ENCODE measurements around the gene NPAS3.

The NPAS3 gene

DNA sequence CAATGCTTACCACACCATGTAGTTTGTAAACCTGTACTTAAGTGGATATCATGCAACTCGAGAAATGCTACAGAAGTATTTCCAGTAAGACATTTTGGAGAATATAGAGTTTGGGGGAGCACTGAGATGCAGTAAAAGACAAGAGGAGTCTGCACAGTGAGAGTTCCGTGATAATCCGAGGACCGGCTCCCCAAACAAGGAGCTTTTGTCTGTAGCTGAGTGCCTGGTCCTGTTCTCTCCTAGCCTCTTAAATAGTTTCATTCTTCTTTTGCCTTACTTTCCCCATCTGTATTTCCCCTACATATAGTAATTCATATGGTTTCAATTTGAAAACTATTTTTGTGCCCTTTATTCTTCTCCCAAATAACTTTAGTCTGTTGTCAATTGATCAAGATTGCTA, 648.1 kb downstream of the NPAS3 start:
- H3K4me1 ChIP-seq (ENCODE audit: insufficient read depth, poor library complexity, severe bottlenecking): peaks cover 18% of the 10 kb centered on the region
- no peaks in the 10 kb centered on the region for H3K9me3 ChIP-seq (ENCODE audit: severe bottlenecking)
- H3K27me3 ChIP-seq (ENCODE audit: insufficient read depth, poor library complexity, severe bottlenecking): no peaks in the 10 kb centered on the region
- TF ChIP-seq, protein P1, sequence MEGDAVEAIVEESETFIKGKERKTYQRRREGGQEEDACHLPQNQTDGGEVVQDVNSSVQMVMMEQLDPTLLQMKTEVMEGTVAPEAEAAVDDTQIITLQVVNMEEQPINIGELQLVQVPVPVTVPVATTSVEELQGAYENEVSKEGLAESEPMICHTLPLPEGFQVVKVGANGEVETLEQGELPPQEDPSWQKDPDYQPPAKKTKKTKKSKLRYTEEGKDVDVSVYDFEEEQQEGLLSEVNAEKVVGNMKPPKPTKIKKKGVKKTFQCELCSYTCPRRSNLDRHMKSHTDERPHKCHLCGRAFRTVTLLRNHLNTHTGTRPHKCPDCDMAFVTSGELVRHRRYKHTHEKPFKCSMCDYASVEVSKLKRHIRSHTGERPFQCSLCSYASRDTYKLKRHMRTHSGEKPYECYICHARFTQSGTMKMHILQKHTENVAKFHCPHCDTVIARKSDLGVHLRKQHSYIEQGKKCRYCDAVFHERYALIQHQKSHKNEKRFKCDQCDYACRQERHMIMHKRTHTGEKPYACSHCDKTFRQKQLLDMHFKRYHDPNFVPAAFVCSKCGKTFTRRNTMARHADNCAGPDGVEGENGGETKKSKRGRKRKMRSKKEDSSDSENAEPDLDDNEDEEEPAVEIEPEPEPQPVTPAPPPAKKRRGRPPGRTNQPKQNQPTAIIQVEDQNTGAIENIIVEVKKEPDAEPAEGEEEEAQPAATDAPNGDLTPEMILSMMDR (IDR thresholded peaks at IDR 0.05; ENCODE audit: poor library complexity, severe bottlenecking): no peak
- H3K36me3 ChIP-seq (ENCODE audit: low read depth): no peaks in the 10 kb centered on the region
- no peak overlapping the region for H3K27ac ChIP-seq (ENCODE audit: poor library complexity, severe bottlenecking)
- no peak overlapping the region for H3K4me3 ChIP-seq (ENCODE audit: severe bottlenecking)
- ATAC-seq (ENCODE audit: low read depth) (no peak), DNase-seq (ENCODE audit: low spot score) (no peak)

DNA sequence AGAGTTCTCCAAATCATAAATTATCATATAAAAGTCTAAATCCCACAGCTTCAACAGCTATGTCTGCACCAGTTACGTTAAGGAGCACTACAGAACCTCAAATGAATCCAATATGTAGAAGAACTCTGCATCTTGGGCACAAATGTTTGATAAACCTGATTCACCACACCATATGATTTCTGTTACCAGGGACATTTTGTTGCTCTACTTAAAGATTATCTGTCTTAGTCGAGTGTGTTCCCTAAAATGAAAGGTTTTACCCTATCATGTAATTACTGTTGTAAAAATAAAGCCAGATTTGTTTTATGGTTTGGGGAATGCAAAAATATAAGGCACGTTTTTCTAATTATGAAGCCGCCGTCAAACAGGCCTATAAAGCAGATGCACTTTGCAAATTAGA, 649.1 kb downstream of the NPAS3 start:
- H3K36me3 ChIP-seq (ENCODE audit: low read depth): no peaks in the 10 kb centered on the region
- no peaks in the 10 kb centered on the region for H3K9me3 ChIP-seq (ENCODE audit: severe bottlenecking)
- no peaks in the 10 kb centered on the region for H3K27me3 ChIP-seq (ENCODE audit: insufficient read depth, poor library complexity, severe bottlenecking)
- ATAC-seq (ENCODE audit: low read depth): no peak
- peak overlapping the region; percentile 91 for H3K27ac ChIP-seq (ENCODE audit: poor library complexity, severe bottlenecking)
- TF ChIP-seq, protein P1 (IDR thresholded peaks at IDR 0.05; ENCODE audit: poor library complexity, severe bottlenecking): no peak
- H3K4me1 ChIP-seq (ENCODE audit: insufficient read depth, poor library complexity, severe bottlenecking): peaks cover 23% of the 10 kb centered on the region
- no peak overlapping the region for H3K4me3 ChIP-seq (ENCODE audit: severe bottlenecking)
- no peak for DNase-seq (ENCODE audit: low spot score)

DNA sequence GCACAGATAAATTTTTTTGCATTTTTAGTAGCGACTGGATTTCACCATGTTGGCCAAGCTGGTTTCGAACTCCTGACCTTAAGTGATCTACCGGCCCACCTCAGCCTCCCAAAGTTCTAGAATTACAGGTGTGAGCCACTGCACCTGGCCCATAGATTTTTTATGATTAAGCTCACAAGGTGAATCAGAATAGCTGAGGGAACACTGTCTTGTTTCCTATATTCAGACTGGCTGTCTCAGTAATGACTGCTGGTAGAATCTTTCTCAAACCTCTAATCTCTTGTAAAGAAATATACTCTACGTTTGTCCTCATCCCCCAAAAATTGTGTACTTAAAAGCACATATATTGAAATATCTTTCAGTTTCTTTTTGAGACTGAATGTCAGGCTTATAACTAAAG, 650.1 kb downstream of the NPAS3 start:
- peaks cover 23% of the 10 kb centered on the region for H3K4me1 ChIP-seq (ENCODE audit: insufficient read depth, poor library complexity, severe bottlenecking)
- peak overlapping the region; percentile 91 for H3K27ac ChIP-seq (ENCODE audit: poor library complexity, severe bottlenecking)
- H3K9me3 ChIP-seq (ENCODE audit: severe bottlenecking): no peaks in the 10 kb centered on the region
- H3K36me3 ChIP-seq (ENCODE audit: low read depth): no peaks in the 10 kb centered on the region
- H3K27me3 ChIP-seq (ENCODE audit: insufficient read depth, poor library complexity, severe bottlenecking): no peaks in the 10 kb centered on the region
- TF ChIP-seq, protein P1 (IDR thresholded peaks at IDR 0.05; ENCODE audit: poor library complexity, severe bottlenecking): no peak
- no peak overlapping the region for H3K4me3 ChIP-seq (ENCODE audit: severe bottlenecking)
- DNase-seq (ENCODE audit: low spot score) (no peak), ATAC-seq (ENCODE audit: low read depth) (peak; percentile 44)

DNA sequence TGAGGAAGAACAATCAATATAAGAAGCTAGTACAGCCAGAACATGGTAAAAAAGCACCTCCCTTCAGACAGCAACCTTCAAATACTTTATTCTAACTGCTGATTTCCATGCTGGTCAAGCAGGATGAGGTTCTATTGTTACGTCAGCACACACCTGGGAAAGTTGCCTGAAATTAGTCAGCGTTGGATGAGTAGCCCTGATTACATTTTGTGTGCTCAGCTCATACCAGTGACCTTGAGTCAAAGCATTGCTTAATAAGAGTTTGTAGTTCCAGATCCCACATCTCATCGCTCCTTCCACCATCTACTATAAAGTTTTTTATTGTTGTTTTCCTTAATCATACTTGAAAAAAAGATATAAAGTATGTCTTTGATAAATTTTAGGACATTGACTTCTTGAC, 650.7 kb downstream of the NPAS3 start:
- H3K27me3 ChIP-seq (ENCODE audit: insufficient read depth, poor library complexity, severe bottlenecking): no peaks in the 10 kb centered on the region
- TF ChIP-seq, protein P1 (IDR thresholded peaks at IDR 0.05; ENCODE audit: poor library complexity, severe bottlenecking): no peak
- H3K36me3 ChIP-seq (ENCODE audit: low read depth): no peaks in the 10 kb centered on the region
- H3K4me3 ChIP-seq (ENCODE audit: severe bottlenecking): no peak overlapping the region
- H3K9me3 ChIP-seq (ENCODE audit: severe bottlenecking): no peaks in the 10 kb centered on the region
- DNase-seq (ENCODE audit: low spot score) (peak; percentile 82), ATAC-seq (ENCODE audit: low read depth) (peak; percentile 95)
- H3K4me1 ChIP-seq (ENCODE audit: insufficient read depth, poor library complexity, severe bottlenecking): peaks cover 23% of the 10 kb centered on the region
- peak overlapping the region; percentile 91 for H3K27ac ChIP-seq (ENCODE audit: poor library complexity, severe bottlenecking)

DNA sequence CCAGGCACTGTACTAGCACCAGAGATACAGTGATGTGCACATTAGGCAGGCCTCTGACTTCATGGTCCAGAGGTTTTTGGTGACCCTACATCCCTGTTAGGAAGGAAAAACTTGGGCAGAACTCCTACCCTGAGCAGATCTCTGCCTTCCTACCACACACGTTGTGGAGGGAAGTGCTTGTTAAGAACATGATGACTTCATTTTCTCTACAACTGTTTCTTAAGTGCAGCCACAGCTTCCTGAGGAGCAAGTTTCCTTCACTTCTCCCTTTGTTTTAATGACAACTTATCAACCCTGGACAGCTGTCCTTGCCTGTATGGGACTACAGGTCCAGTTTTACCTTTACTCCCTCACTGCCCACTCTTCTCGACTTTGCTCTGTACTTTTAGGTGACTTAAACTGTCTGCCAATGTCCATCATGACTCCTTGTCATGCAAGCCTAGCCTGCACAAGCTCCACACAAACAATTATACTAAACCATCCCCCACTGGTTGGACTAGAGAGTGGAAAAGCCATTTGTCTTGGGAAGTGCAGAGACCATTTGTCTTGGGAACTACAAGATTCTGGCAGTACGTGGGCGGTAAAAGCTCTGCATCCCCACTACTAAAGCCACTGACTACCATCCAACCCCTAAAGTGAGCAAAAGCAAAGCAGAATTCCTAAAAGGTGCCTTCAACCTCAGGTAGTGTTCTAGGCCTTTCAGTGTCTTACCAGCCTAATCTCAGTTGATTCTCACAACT, 652.4 kb downstream of the NPAS3 start:
- ATAC-seq (ENCODE audit: low read depth) (no peak), DNase-seq (ENCODE audit: low spot score) (no peak)
- no peak overlapping the region for H3K4me3 ChIP-seq (ENCODE audit: severe bottlenecking)
- H3K36me3 ChIP-seq (ENCODE audit: low read depth): no peaks in the 10 kb centered on the region
- H3K4me1 ChIP-seq (ENCODE audit: insufficient read depth, poor library complexity, severe bottlenecking): peaks cover 23% of the 10 kb centered on the region
- no peaks in the 10 kb centered on the region for H3K9me3 ChIP-seq (ENCODE audit: severe bottlenecking)
- no peaks in the 10 kb centered on the region for H3K27me3 ChIP-seq (ENCODE audit: insufficient read depth, poor library complexity, severe bottlenecking)
- TF ChIP-seq, protein P1 (IDR thresholded peaks at IDR 0.05; ENCODE audit: poor library complexity, severe bottlenecking): no peak
- H3K27ac ChIP-seq (ENCODE audit: poor library complexity, severe bottlenecking): no peak overlapping the region
